Measurements from ENCODE around the gene MZF1. TPM values are rescaled to one million over a fixed set of nuclear protein-coding genes. Genes with fewer than 3 reads are reported as not detected.
A peak's percentile ranks its signal among the peaks of the same experiment; 100 is the strongest.

Gene MZF1
- total and polyA plus RNA-seq, 4 donors, result 6.3 to 81.5 (median 24.8) TPM

DNA sequence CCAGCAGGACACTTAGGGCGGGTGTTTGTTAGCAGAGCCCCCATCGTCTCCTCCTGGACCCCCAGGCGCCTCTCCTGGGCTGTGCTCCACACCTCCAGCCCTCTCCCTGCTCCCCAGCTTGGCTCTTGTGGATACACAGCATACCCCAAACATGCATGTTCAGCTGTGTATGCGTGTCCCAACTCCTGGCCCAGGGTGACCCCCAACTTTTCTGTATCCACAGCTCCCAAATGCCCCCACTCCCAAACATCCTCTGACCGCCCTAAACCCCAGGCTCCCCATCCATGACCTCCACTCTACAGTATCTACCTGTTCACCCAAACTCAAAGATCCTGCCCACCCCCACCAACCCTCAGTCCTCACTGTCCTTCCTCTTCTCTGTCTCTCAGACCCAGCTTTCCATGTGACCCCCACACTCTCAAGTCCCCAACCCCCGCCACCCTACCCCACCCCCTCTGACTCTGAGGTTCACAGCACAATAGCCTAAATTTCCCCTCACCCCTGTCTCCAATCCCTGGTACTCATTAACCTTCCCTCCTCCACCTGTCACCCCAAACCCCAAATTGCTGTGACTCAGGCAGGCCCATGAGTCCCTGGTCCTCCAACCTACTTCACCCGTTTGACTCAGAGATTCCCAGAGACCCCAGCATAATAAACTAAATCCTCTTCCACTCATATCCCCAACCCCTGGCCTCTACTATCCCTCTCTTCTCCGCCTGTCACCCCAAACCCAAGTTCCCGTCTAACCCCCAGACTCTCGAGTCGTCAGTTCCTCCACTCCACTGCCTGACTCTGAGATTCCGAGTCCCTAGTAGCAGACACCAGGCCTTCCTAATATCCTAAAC, 15.7 kb downstream of the MZF1 start:
- Histone ChIP-seq H3K4me3 (ENCODE audit: low read length in 2 of 2) (peak overlapping the region; percentile 65 to 86), H3K9me3 (ENCODE audit: control insufficient read depth, low read length) (no peaks in the 10 kb centered on the region), H3K4me1 (ENCODE audit: control insufficient read depth in 1 of 2, insufficient read depth in 2 of 2, low read length in 2 of 2) (no peaks in the 10 kb centered on the region), H3K36me3 (ENCODE audit: control insufficient read depth in 1 of 2, insufficient read depth in 2 of 2, low read length in 1 of 2) (no peaks in the 10 kb centered on the region), H3K27me3 (ENCODE audit: control insufficient read depth in 1 of 2, insufficient read depth in 2 of 2, low read length in 1 of 2) (no peaks in the 10 kb centered on the region), H3K27ac (ENCODE audit: low read depth in 1 of 2, low read length in 2 of 2) (peak overlapping the region; percentile 82 to 87)
- ATAC-seq (ENCODE audit: low FRiP score) (no peak), DNase-seq (peak; percentile 41 to 55)
- 34 to 38% methylated on average over 12 of the region's 12 CpGs for WGBS, 2 donors
- intact Hi-C loops (cut with DNase I), result loop anchor here in 1 of 2 donors (2.0 kb wide), 1 partner anchor 15 kb away; the partner anchor contains the start of gene MZF1

DNA sequence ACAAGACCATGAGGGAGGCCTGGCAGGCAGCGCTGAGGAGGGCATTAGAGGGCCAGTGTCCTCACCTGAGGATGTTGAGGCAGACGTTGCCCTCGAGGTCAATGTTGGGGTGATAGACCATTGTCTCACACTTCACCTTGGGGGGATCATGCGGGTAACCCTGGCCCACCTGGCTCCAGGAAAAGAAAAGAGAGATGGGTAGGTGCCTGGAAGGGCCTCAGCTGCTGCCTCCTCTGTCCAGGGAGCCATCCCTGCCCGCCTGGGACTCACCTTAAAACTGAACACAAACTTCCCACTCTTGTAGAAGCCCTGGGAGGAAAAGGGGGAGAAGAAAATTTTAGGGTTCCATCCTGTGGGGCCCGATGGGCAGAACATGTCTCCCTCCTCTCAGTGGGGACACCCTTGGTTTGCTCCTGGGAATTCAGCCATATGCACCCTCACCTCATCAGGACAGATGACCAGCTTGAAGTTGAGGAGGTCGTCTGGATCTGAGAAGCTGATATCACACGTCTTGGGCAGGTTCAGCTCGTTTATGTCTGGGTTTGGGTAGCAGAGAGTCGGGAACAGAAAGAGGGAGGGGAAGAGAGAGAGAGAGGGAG, 16.4 kb downstream of the MZF1 start:
- no peaks in the 10 kb centered on the region for H3K4me1 ChIP-seq (ENCODE audit: control insufficient read depth in 1 of 2, insufficient read depth in 2 of 2, low read length in 2 of 2)
- intact Hi-C loops (cut with DNase I), result no loop called here
- ATAC-seq (ENCODE audit: low FRiP score), result no peak
- H3K27ac ChIP-seq (ENCODE audit: low read depth in 1 of 2, low read length in 2 of 2), result peak overlapping the region in 1 of 2 donors; percentile 4
- no peaks in the 10 kb centered on the region for H3K27me3 ChIP-seq (ENCODE audit: control insufficient read depth in 1 of 2, insufficient read depth in 2 of 2, low read length in 1 of 2)
- 60 to 67% methylated on average over 10 of the region's 10 CpGs for WGBS, 2 donors
- H3K4me3 ChIP-seq (ENCODE audit: low read length in 2 of 2), result no peak overlapping the region
- no peaks in the 10 kb centered on the region for H3K9me3 ChIP-seq (ENCODE audit: control insufficient read depth, low read length)
- H3K36me3 ChIP-seq (ENCODE audit: control insufficient read depth in 1 of 2, insufficient read depth in 2 of 2, low read length in 1 of 2), result no peaks in the 10 kb centered on the region
- peak; percentile 41 to 42 for DNase-seq

DNA sequence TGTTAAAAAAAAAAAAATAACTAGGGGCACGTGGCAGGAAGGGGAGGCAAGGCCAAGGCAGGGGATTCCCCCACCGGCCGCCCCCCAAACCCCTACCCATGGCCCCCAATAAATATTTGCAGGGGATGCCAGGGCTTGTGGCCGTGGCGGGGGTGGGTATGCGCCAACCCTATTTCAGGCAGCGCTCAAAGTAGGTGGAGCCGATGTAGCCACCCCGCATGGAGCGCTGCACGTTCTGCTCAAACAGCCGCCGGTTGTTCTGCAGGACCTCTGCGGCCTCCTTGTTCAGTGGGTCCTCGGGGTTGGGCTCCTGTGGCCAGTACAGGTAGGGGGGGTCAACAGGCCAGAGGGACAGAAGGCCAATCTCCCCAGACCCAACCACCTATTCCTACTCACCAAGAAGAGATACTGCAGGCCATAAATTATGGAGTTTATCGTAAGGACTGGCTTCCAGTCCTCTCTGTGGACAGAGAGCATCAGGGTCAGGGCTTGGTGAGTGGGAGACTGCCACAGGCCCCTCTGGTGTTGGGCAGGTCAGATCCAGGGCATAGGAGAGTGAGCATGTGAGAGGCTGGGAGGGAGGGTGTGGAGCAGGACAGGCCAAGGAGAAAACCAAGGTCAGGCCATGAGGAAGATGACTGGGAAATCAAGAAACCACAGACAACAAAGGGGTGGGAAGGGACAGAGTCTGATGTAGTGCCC, 17.1 kb downstream of the MZF1 start:
- 84 to 86% methylated on average over 16 of the region's 16 CpGs for WGBS, 2 donors
- intact Hi-C loops (cut with DNase I), result no loop called here
- H3K4me3 ChIP-seq (ENCODE audit: low read length in 2 of 2), result no peak overlapping the region

DNA sequence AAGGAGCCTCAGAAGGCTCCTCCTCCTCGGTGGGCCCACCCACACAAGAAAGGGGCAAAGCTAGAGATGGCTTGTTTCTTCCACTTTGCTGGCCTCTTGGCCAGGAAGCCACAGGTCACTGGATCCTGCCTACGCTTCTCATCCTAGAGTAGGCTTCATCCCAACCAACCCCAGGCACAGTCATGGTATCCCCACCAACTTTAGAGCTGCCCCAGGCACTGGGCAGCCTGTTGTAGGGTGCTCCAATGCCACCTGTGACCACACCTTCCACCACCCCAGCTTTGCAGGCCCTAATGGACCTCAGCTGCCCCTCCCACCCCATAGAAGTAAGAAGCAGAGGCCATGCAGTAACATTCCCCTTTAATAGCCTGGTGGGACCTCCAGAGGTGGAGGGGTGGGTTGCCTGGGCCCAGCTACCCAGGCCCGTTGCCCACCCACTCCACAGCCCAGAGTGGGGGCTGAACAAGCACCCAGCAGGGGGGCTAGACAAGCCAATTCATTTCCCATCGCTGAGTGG, 17.7 kb downstream of the MZF1 start:
- 40 to 42% methylated on average over 4 of the region's 4 CpGs for WGBS, 2 donors

More for the DNA sequence above, 17.1 kb downstream of the MZF1 start:
- ATAC-seq (ENCODE audit: low FRiP score) (no peak), DNase-seq (peak; percentile 51 to 75)
- no peaks in the 10 kb centered on the region for H3K9me3 ChIP-seq (ENCODE audit: control insufficient read depth, low read length)
- no peaks in the 10 kb centered on the region for H3K27me3 ChIP-seq (ENCODE audit: control insufficient read depth in 1 of 2, insufficient read depth in 2 of 2, low read length in 1 of 2)
- H3K36me3 ChIP-seq (ENCODE audit: control insufficient read depth in 1 of 2, insufficient read depth in 2 of 2, low read length in 1 of 2), result no peaks in the 10 kb centered on the region
- H3K27ac ChIP-seq (ENCODE audit: low read depth in 1 of 2, low read length in 2 of 2), result no peak overlapping the region
- H3K4me1 ChIP-seq (ENCODE audit: control insufficient read depth in 1 of 2, insufficient read depth in 2 of 2, low read length in 2 of 2), result no peaks in the 10 kb centered on the region

DNA sequence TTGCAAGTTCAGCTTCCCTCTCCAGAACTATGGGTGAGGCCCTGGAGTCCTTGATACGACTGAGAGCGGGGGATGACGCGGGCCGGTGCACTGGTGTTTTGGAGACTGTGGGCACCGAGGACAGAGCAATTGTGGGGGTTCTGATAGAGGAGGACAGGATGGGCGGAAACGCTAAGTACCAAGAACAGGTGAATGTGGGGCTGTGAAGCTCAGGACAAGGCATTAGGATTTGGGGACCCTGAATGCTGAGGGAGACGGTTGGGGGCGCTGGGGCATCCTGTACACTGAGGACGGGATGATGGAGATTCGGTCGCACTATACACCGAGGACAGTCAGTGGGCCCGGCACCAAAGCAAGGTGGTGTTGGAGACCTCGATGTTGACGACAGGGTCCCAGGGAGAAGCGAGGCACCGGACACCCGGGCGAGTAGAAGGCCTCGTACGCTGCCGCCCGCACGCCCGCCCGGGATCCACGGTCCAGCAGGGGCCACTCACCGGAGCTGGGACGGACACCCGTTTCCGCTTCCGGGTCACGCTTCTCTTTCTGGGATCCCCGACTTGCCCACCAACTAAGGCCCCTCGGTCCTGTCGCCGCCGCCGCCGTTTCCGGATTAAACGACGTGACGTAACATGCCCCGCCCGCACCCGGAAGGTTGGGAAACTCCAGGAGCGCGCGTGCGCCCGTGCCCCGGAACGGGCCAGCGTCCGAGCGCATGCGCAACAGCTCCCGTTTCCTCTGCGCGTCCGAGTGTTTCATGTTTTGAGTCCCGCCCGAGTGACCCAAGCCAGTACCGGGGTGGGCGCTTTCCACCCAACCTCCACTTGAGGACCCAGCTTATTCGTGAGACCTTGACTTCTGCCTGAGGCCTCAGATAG, 18.4 kb downstream of the MZF1 start, which contains the start of gene CHMP2A:
CHMP2A (minus strand) TSS at position 612 of the 875 bp plus-strand sequence. CDS start 893 bp downstream, outside the sequence.
- ATAC-seq (ENCODE audit: low FRiP score), result peak; percentile 84

More for the DNA sequence above, 17.7 kb downstream of the MZF1 start:
- Histone ChIP-seq H3K27me3 (ENCODE audit: control insufficient read depth in 1 of 2, insufficient read depth in 2 of 2, low read length in 1 of 2) (no peaks in the 10 kb centered on the region), H3K27ac (ENCODE audit: low read depth in 1 of 2, low read length in 2 of 2) (peak overlapping the region in 1 of 2 donors; percentile 76), H3K4me3 (ENCODE audit: low read length in 2 of 2) (no peak overlapping the region), H3K4me1 (ENCODE audit: control insufficient read depth in 1 of 2, insufficient read depth in 2 of 2, low read length in 2 of 2) (no peaks in the 10 kb centered on the region), H3K36me3 (ENCODE audit: control insufficient read depth in 1 of 2, insufficient read depth in 2 of 2, low read length in 1 of 2) (peaks cover 0 to 3% of the 10 kb centered on the region in 2 donors), H3K9me3 (ENCODE audit: control insufficient read depth, low read length) (no peaks in the 10 kb centered on the region)
- DNase-seq, result peak; percentile 50 to 54
- intact Hi-C loops (cut with DNase I), result no loop called here
- ATAC-seq (ENCODE audit: low FRiP score), result no peak

DNA sequence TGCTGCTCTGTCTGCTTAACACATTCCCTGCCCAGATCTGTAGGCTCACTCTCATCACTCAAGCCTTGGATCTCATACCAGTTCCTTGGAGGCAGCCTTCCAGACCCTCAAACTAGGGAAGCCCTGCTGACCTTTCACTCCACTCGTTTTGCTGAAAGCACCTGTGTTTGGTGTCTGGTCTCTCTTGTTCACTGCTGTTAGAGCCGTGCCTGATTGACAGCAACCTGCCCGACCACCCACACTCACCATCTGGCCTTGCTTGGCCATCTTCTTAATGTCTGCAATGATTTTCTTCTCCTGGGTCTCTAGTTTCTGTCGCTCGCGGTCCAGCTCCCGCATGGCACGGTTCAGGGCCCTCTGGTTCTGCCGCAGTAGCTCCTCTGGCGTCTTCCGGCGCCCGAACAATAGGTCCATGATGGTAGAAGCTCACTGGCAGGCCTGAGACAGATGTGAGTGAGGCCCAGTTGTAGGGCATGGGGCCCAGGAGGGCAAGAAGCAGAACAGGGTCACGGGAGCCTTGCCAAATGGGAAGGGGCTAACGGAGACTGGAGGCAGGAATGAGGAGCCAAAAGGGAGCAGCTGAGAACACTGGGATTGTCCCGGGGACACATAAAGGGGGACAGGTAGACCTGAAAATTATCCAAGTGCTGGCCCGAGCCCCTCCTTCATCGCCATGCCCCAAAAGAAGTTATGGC, 19.2 kb downstream of the MZF1 start:
- 26 to 27% methylated on average over 18 of the region's 18 CpGs for WGBS, 2 donors
- peak overlapping the region in 1 of 2 donors; percentile 91 for H3K27ac ChIP-seq (ENCODE audit: low read depth in 1 of 2, low read length in 2 of 2)
- no peaks in the 10 kb centered on the region for H3K4me1 ChIP-seq (ENCODE audit: control insufficient read depth in 1 of 2, insufficient read depth in 2 of 2, low read length in 2 of 2)
- intact Hi-C loops (cut with DNase I), result no loop called here
- DNase-seq (peak; percentile 51 to 70), ATAC-seq (ENCODE audit: low FRiP score) (no peak)
- H3K9me3 ChIP-seq (ENCODE audit: control insufficient read depth, low read length), result no peaks in the 10 kb centered on the region
- H3K36me3 ChIP-seq (ENCODE audit: control insufficient read depth in 1 of 2, insufficient read depth in 2 of 2, low read length in 1 of 2), result peaks cover 3 to 9% of the 10 kb centered on the region in 2 donors
- H3K27me3 ChIP-seq (ENCODE audit: control insufficient read depth in 1 of 2, insufficient read depth in 2 of 2, low read length in 1 of 2), result no peaks in the 10 kb centered on the region
- peak overlapping the region; percentile 39 to 57 for H3K4me3 ChIP-seq (ENCODE audit: low read length in 2 of 2)

More for the DNA sequence above, 18.4 kb downstream of the MZF1 start, which contains the start of gene CHMP2A:
- WGBS, 2 donors, result 0% methylated on average over 49 to 69 of the region's 69 CpGs
- Histone ChIP-seq H3K4me1 (ENCODE audit: control insufficient read depth in 1 of 2, insufficient read depth in 2 of 2, low read length in 2 of 2) (no peaks in the 10 kb centered on the region), H3K27me3 (ENCODE audit: control insufficient read depth in 1 of 2, insufficient read depth in 2 of 2, low read length in 1 of 2) (no peaks in the 10 kb centered on the region), H3K27ac (ENCODE audit: low read depth in 1 of 2, low read length in 2 of 2) (peak within 1 kb of the TSS in 1 of 2 donors; percentile 91), H3K9me3 (ENCODE audit: control insufficient read depth, low read length) (no peaks in the 10 kb centered on the region), H3K36me3 (ENCODE audit: control insufficient read depth in 1 of 2, insufficient read depth in 2 of 2, low read length in 1 of 2) (peaks cover 0 to 7% of the 10 kb centered on the region in 2 donors), H3K4me3 (ENCODE audit: low read length in 2 of 2) (peak within 1 kb of the TSS; percentile 39 to 57)
- intact Hi-C loops (cut with DNase I), result no loop called here
- peak; percentile 99 to 100 for DNase-seq

DNA sequence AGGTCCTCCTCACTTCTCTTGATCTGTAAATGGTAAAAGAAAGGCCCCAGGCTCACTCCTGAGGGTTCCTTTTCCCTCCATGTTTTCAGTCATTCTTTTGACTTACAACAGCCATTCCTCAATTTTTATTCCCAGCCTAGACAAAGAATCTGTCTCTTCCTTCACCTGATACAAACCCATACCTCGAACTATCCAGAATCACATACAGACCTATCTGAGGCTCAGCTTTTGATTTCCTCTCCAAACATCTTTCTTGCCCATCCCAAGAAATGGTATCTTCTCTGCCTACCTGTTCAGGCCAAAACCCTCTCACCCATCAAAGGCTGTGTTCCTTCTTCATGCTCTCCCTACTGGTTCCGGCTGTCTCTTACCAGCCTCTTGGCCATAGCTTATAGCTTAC, 20.5 kb downstream of the MZF1 start:
- ATAC-seq (ENCODE audit: low FRiP score) (no peak), DNase-seq (no peak)
- Histone ChIP-seq H3K27ac (ENCODE audit: low read depth in 1 of 2, low read length in 2 of 2) (no peak overlapping the region), H3K27me3 (ENCODE audit: control insufficient read depth in 1 of 2, insufficient read depth in 2 of 2, low read length in 1 of 2) (no peaks in the 10 kb centered on the region), H3K9me3 (ENCODE audit: control insufficient read depth, low read length) (no peaks in the 10 kb centered on the region), H3K4me1 (ENCODE audit: control insufficient read depth in 1 of 2, insufficient read depth in 2 of 2, low read length in 2 of 2) (no peaks in the 10 kb centered on the region), H3K36me3 (ENCODE audit: control insufficient read depth in 1 of 2, insufficient read depth in 2 of 2, low read length in 1 of 2) (peaks cover 3 to 17% of the 10 kb centered on the region in 2 donors), H3K4me3 (ENCODE audit: low read length in 2 of 2) (no peak overlapping the region)
- 89 to 92% methylated on average over 2 of the region's 2 CpGs for WGBS, 2 donors
- intact Hi-C loops (cut with DNase I), result no loop called here

Measured in aorta (tissue), 5 donors.